Lower lobe of right lung (tissue), 2 donors: ENCODE data around the gene CCL28. TPM values are rescaled to one million over a fixed set of nuclear protein-coding genes. Genes with fewer than 3 reads are reported as not detected.

Experiments
- ATAC-seq, 2 donors: fragments of 200-7000 bp; cut with Tn5 transposase; one replicate each; pipeline ENCODE4 v1.9.1; 2020 to 2022; ENCODE audit warnings: mild to moderate bottlenecking in 2 of 2, moderate library complexity in 2 of 2
- DNase-seq: peaks from one replicate; pipeline ENCODE4 v3.0.0-alpha.2; 2020
- H3K27ac ChIP-seq: fragments of 200-600 bp; one replicate; pipeline ENCODE4 v1.8.0; 2022
- H3K27me3 ChIP-seq: fragments of 200-600 bp; one replicate; pipeline ENCODE4 v1.8.0; 2022; ENCODE audit warnings: low read depth
- H3K36me3 ChIP-seq: fragments of 200-600 bp; one replicate; pipeline ENCODE4 v1.8.0; 2022; ENCODE audit warnings: mild to moderate bottlenecking
- H3K4me1 ChIP-seq: fragments of 200-600 bp; one replicate; pipeline ENCODE4 v1.8.0; 2022
- H3K4me3 ChIP-seq: fragments of 200-600 bp; one replicate; pipeline ENCODE4 v1.8.0; 2022; ENCODE audit warnings: mild to moderate bottlenecking
- H3K9me3 ChIP-seq: fragments of 200-600 bp; one replicate; pipeline ENCODE4 v1.8.0; 2022
- CTCF ChIP-seq: fragments of 200-600 bp; IDR thresholded peaks from one replicate; pipeline ENCODE4 v1.8.0; 2022; ENCODE audit warnings: antibody characterized with exemption, mild to moderate bottlenecking
- intact Hi-C: fragments of 100-400 bp; cut with DNase I; formaldehyde crosslinking; loops from one replicate; pipeline ENCODE4 v1.11.0; 2022
- total RNA-seq: library from RNA; stranded (reverse); fragmentation: NEBNext Ultra II Directional; extraction: Animal tissue kit (Norgen Biotek cat#: 25700); gene quantifications from one replicate; pipeline ENCODE4 v1.2.1, GENCODE V29; 2021
- donor health status: DM: no; HTN: yes; CAD: no; lungs with severe emphysema.

The CCL28 gene
- total RNA-seq, 1 donor from 2014 or later, result 7.7 TPM

GRCh38 chr5:43389679-43390329 is 22.4 kb downstream of the CCL28 start:
- Histone ChIP-seq H3K27me3 (no peaks in the 10 kb centered on the region), H3K27ac (no peak overlapping the region), H3K9me3 (no peaks in the 10 kb centered on the region), H3K4me3 (no peak overlapping the region), H3K4me1 (no peaks in the 10 kb centered on the region), H3K36me3 (peaks cover 11% of the 10 kb centered on the region)
- TF ChIP-seq CTCF, result peak; percentile 82
- ATAC-seq, result peak; percentile 96 to 98
- intact Hi-C loops, result no loop called here
- DNase-seq, result no peak

GRCh38 chr5:43386960-43387362 is 25.2 kb downstream of the CCL28 start:
- no peak overlapping the region for H3K27ac ChIP-seq
- no peak for ATAC-seq
- no peaks in the 10 kb centered on the region for H3K9me3 ChIP-seq
- intact Hi-C loops, result no loop called here
- no peaks in the 10 kb centered on the region for H3K4me1 ChIP-seq
- no peaks in the 10 kb centered on the region for H3K27me3 ChIP-seq
- no peak for DNase-seq
- H3K36me3 ChIP-seq, result peaks cover 11% of the 10 kb centered on the region
- no peak for TF ChIP-seq CTCF
- no peak overlapping the region for H3K4me3 ChIP-seq

GRCh38 chr5:43376496-43377140 is 35.6 kb downstream of the CCL28 start:
- no peak for TF ChIP-seq CTCF
- ATAC-seq (no peak), DNase-seq (no peak)
- H3K4me3 ChIP-seq, result no peak overlapping the region
- no peaks in the 10 kb centered on the region for H3K4me1 ChIP-seq
- no peaks in the 10 kb centered on the region for H3K9me3 ChIP-seq
- intact Hi-C loops, result no loop called here
- H3K27me3 ChIP-seq, result no peaks in the 10 kb centered on the region
- H3K27ac ChIP-seq, result no peak overlapping the region
- peaks cover 17% of the 10 kb centered on the region for H3K36me3 ChIP-seq

- no peak overlapping the region for H3K4me3 ChIP-seq
- ATAC-seq (no peak), DNase-seq (no peak)
- no peaks in the 10 kb centered on the region for H3K4me1 ChIP-seq
- no peaks in the 10 kb centered on the region for H3K9me3 ChIP-seq
- H3K27ac ChIP-seq, result no peak overlapping the region
- no peaks in the 10 kb centered on the region for H3K27me3 ChIP-seq
- peaks cover 2% of the 10 kb centered on the region for H3K36me3 ChIP-seq
- TF ChIP-seq CTCF, result no peak
- intact Hi-C loops, result no loop called here
Observed at GRCh38 chr5:43371821-43372220, 40.4 kb downstream of the CCL28 start.

- no peaks in the 10 kb centered on the region for H3K9me3 ChIP-seq
- TF ChIP-seq CTCF, result no peak
- no peak for DNase-seq
- intact Hi-C loops, result no loop called here
- H3K27me3 ChIP-seq, result no peaks in the 10 kb centered on the region
- H3K4me3 ChIP-seq, result no peak overlapping the region
- no peaks in the 10 kb centered on the region for H3K4me1 ChIP-seq
- ATAC-seq, result no peak
- H3K27ac ChIP-seq, result no peak overlapping the region
- no peaks in the 10 kb centered on the region for H3K36me3 ChIP-seq
Observed at GRCh38 chr5:43370352-43370751, 41.8 kb downstream of the CCL28 start.
